ENCODE results near the gene EFHD2.
A peak's percentile ranks its signal among the peaks of the same experiment; 100 is the strongest.
"Not testable (repeated sequence)": the region's sequence is repeated elsewhere in the genome, so short reads cannot be mapped to it uniquely, and the experiment has no call there.

The EFHD2 gene, protein sequence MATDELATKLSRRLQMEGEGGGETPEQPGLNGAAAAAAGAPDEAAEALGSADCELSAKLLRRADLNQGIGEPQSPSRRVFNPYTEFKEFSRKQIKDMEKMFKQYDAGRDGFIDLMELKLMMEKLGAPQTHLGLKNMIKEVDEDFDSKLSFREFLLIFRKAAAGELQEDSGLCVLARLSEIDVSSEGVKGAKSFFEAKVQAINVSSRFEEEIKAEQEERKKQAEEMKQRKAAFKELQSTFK

DNA sequence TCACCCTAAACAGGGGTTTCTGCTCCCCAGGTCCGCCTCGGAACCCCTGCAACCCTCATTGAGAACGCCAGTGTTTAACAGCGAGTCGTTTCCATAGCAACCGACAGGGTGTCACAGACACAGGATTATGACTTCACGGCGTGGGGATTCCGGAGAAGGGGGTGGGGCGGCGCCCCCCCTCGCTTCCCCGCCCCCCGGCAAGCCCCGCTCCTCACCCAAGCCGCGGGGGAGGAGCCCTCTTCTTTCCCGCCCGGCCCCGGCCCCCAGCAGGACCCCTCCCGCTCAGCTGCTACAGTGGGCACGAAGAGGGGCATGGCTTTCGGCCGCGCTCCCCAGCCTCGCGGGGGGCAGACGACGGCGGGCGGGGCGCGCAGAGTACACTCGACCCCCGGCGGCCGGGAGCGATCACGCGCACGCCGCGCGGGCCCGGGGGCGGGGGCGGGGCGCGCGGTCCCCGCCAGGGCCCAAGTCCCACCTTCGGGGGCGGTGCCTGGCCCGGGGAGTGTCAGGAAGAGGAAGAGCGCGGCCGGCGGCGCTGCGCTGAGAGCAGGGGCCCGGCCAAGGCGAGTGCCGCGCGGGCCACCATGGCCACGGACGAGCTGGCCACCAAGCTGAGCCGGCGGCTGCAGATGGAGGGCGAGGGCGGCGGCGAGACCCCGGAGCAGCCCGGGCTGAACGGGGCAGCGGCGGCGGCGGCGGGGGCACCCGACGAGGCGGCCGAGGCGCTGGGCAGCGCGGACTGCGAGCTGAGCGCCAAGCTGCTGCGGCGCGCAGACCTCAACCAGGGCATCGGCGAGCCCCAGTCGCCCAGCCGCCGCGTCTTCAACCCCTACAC, at the start of gene EFHD2:
TSS of gene EFHD2 (plus strand) at position 501 of the 835 bp plus-strand sequence. CDS start at position 585, 84 bp downstream.
- DNase-seq (ENCODE audit: low spot score) = peak; percentile 93

DNA sequence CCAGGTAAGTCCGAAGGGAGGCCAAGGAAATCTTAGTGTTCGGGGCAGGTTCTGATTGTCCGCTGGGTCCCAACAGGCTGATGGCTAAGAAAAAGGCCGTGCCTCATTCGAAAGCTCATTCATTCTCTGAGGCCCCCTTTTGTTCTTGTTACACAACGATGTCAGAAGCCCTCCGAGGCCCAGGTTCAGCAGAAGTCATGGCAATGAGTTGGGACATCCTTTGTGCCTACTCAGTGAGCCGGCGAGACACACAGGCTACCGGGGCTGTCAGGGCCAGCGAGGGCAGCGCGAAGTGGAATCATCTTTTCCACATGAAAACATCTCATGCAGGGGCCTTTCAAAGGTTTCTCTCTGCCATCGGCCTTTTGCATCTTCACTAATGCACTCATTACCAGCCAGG, 49.0 kb upstream of the EFHD2 start:
- DNase-seq (ENCODE audit: low spot score) = no peak

DNA sequence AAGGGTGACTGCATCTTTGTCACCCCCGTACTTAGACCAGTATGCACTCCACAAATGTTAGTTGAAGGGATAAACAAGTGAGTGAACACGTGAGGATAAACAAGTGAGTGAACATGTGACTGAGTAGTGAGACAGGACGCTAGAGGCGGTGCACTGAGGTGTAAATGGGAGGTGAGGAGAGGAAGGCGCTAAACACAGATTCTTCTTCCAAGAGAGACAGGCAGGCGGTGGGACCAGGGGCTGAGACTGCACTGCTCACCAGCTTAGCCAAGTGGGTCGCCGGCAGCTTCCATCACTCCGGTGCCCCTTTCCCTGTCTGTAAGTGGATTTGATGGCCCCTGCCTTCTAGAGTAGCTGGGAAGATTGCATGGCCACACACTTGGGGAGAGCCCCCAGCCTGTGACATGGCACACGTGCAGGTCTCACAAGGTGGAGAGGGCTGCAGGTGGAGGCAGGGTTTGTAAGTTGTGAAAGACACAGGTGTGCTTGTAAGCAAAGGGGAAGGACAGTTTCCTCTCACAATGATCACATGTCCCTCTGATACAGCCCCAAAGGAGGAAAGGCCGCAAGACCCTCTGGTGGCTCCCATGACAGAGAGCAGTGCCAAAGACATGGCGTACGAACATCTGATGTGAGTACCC, 47.5 kb upstream of the EFHD2 start:
- no peak for DNase-seq (ENCODE audit: low spot score)

DNA sequence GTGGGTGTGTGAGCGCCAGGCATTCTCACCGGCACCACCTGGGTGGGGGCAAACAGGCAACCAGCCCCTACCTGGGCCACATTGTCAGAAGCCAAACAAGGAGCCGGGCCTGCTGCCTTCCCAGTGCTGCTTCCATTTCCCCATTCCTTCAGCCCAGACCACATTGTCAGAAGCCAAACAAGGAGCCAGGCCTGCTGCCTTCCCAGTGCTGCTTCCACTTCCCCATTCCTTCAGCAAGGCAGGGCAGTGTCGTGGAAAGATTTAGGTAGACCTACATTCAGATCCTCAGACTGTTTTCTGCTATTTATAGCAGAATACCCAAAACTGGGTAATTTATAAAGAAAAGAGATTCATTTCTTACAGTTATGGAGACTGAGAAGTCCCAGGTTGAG, 47.0 kb upstream of the EFHD2 start:
- DNase-seq (ENCODE audit: low spot score) = no peak

DNA sequence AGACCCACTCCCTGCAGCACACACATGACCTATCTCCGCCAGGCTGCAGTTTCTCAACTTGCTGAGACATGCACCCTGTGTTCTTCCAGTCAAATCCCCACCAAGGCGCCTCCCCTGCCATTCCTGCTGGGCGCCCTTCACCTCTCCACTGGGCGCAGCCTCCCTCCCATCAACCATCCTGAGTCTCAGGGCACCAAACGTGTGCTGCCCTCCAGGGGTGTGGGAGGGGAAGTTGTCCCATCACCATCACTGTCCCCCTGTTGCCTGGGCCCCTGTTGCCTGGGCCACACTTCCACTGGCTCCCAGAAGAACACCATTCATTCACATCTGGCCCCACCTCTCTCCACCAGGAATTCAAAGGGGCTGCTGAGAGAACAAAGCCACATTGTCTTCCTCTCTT, 44.9 kb upstream of the EFHD2 start:
- no peak for DNase-seq (ENCODE audit: low spot score)

DNA sequence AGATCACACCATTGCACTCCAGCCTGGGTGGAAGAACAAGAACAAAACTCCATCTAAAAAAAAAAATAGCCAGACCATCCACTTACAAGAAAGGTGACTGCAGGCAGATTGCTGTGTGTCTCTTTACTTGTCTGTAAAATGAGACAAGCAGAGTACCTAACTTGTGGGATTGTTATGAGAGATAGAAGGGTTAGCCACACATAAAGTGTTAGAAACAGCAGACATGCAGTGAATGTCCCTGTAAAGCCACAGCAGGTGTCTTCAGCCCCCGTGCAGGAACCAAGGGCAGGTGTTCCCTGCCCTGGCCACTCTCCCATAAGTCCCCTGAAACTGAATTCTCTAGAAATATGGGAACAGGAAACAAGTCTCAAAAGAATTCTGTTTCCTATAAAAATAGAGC, 40.8 kb upstream of the EFHD2 start:
- no peak for DNase-seq (ENCODE audit: low spot score)

DNA sequence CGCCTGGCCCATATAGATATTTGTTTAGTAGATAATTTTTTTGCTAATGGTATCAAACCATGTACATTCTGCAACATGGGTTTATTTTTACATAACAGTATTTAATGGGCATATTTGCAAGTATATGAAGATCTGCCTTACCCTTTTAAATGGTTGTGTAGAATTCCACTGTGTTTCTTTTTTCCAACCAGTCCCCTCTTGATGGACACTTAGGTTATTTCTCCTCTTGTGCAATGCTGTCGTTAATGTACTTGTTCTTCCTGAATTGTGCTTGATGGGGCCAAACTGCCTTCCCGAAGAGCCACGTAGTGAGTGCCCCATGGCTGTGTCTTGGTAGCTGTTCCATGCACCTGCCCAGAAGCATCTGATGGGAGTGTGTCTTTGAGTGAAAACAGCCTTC, 39.4 kb upstream of the EFHD2 start:
- DNase-seq (ENCODE audit: low spot score) = no peak

DNA sequence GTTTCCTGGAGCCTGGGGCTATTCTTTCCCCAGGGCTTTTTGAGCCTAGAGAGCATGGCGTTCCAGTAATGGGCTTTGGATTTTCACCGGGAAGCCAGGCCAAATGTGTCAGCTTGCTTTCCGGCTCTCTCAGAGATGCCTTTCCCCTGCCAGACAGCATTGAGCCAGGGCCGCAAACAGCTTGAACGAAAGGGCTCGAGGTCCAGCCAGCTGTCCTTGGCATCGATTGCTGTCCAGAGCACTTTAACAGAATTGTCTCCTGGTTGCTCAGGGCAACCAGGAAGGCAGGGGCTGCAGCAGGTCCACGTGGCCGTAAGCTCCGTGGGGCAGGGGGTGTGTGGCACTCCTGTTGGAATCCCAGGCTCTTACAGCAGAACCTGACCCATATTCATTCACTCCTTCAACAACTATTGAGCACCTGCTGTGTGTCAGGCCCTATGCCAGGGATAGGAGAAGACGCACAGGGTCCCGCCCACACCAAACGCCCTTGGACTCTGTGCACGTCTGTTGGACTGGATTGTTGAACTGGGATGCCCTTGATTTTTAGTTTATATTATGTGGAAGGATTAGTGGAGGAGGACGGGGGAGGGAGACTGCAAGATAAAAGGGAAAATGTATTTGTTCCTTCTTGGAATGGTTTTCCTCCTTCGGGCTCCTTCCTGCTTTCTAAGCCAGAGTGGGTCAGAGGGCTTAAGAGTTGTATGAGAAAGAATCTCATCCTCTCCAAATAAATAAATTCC, 38.7 kb upstream of the EFHD2 start:
- DNase-seq (ENCODE audit: low spot score) = no peak

DNA sequence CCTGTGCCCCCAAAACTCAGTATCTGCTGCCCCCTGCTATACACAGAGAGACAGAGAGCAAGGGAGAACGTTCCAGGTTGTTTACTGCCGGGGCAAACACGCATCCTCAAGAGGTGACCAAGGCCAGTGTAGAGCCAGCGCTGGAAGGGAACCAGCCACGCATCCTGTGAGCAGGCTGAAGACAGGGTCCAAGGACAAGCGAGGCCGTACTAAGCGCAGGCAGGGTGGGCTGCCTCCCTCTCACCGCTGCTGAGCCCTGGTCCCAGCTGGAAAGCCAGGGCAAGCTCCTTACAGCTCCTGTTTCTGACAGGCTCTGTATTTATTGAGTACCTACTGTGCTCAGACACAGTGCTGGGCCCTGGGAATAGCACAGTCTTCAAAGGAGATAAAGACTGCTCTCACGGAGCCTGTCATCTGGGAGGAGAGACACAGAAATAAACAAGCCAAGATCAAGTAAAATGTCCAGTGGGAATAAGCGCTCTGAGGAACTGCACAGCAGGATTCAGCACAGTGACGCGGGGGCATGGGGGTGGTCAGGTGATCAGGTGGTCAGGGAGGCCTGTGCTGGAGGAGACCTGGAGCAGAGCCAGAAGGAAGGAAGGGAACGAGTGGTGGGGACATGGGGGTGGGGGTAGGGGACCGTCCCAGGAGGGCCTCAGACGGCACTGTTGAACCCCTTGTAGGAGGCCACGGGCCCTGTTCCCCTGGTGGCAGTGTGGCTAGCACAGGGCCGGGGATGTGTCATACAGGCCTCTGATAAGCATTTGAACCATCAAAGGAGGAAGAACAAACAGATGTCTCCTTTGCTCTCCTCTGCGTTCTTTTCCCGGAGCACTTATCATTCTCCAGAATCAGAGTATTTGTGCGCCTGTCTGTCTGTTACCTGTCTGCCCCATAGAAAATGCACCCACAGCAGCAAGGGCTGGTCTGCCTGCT, 37.8 kb upstream of the EFHD2 start:
- DNase-seq (ENCODE audit: low spot score) = no peak

DNA sequence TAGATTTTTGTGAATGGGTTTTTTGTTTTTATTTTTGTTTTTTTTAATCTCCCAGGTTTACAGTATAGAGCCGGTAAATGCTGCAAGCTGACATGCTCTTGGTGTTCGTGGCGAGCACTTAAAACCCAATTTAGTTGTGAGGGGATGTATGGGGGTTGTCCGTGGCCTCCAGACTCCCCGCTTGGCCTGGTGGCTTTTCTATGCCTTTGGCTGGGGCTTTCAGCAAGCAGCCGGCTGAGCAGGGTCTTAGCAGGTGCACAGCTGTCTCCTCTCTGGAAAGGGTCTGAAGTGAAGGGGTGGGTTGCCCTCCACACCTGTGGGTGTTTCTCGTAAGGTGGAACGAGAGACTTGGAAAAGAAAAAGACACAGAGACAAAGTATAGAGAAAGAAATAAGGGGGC, 31.0 kb upstream of the EFHD2 start:
- no peak for DNase-seq (ENCODE audit: low spot score)

DNA sequence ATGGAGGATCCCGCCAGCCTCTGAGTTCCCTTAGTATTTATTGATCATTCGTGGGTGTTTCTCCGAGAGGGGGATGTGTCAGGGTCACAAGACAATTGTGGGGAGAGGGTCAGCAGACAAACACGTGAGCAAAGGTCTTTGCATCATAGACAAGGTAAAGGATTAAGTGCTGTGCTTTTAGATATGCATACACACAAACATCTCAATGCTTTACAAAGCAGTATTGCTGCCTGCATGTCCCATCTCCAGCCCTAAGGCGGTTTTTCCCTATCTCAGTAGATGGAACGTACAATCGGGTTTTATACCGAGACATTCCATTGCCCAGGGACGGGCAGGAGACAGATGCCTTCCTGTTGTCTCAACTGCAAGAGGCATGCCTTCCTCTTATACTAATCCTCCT, 30.5 kb upstream of the EFHD2 start:
- DNase-seq (ENCODE audit: low spot score) = not testable (repeated sequence)

DNA sequence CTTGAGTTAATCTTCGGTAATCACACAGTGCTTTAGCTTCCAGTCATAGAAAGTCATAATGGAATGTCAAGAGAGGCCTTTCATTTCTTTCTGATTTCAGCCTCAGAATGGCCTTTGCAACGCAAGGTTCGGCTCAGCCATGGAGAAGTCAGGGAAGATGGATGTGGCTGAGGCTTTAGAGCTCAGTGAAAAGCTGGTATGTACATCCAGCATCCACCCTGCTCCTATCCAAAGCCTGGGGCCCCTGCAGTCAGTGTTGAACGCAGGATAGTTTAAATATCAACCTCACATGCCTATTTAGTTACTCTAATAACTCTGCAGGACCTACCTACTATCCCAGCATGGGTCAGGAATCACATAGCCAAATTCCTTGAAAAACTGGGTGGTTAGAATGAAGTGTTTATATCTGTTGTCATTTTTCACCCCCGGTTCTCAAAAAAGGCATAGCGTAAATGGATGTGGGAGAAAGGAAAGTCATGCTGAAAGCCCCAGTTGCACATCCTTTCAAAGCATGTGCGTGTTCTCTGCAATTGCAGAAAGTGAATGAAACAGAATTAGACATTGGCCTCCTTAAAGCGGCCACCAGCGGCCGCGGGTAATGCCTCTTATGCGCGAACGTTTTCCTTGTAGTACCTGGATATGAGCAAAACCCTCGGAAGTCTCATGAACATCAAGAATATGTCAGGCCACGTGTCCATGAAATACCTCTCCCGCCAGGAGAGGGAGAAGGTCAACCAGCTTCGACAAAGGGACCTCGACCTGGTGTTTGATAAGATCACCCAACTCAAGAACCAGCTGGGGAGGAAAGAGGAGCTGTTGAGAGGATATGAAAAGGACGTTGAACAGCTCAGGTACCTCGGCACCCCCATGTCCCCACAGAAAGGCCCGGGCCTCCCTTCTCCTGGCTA, 28.8 kb upstream of the EFHD2 start:
- DNase-seq (ENCODE audit: low spot score) = no peak

DNA sequence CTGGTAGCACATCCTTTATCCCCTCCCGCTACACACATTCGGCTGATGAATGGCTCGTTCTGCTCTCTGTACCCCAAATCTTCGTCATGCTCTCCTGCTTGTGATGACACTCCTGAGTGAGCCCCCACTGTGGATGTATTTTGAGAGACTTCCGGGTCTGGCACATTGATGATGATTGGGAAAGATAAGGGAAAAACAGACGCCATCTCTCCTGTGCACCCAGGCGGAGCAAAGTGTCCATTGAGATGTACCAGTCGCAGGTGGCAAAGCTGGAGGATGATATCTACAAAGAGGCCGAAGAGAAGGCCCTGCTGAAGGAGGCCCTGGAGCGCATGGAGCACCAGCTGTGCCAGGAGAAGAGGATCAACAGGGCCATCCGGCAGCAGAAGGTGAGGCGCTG, 27.9 kb upstream of the EFHD2 start:
- DNase-seq (ENCODE audit: low spot score) = no peak

DNA sequence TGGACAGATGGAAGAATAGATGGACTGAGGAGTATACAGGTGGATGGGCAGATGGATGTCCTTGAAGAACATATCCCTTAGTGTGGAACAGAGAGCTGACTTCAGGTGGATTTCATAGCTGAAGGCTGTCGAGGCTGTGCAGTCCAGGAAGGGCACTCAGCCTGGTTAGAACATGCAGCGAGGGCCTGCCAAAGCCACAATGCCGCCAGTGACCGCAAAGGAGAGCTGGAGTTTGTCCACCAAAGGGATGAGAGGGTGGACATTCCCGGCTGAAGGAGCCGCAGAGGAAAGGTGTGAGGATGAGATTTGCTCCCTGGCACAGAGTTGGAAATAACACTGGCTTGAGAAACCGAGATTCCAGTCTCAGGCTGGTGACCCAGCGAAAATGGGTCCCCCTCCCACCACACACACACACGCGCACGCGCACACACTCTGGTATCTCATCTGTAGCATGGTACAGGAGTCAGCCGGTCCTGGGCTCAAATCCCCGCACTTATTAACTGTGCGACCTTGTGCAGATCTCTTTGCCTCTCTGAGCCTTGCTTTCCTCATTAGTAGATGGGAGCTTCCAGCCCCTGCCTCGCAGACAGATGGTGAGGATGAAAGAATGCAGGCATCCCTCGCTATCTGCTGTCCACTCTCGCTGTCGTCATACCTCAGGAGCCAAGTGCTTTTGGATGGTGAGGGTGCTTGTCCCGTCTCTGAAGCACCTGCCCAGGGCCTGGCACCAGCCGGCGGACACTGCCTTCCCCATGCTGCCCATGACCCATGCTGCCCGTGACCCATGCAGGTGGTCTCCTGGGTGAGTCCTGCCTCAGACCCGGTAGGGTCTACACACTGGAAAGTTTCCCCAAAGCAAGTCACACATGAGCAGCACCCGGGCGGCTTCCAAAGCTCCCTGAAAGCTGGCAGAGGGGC, 26.8 kb upstream of the EFHD2 start:
- no peak for DNase-seq (ENCODE audit: low spot score)

DNA sequence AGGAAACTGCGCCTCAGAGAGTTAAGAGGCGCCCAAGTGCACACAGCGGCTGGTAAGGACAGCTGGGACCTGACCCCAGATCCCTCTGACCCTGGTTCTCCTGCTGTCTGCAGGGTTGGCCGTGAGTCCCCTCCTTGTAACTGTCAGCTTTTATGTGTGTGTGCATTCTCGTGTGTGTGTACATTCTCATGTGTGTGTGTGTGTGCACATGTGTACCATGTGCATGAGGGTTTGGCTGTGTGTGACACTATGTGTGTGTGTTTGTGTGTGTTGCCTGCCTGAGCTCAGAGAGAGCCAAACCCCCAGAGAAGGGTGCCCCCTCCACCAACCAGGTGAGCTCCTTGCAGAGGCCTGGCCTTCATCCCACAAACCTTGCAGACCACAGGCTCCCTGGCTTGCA, 25.9 kb upstream of the EFHD2 start:
- DNase-seq (ENCODE audit: low spot score) = no peak

DNA sequence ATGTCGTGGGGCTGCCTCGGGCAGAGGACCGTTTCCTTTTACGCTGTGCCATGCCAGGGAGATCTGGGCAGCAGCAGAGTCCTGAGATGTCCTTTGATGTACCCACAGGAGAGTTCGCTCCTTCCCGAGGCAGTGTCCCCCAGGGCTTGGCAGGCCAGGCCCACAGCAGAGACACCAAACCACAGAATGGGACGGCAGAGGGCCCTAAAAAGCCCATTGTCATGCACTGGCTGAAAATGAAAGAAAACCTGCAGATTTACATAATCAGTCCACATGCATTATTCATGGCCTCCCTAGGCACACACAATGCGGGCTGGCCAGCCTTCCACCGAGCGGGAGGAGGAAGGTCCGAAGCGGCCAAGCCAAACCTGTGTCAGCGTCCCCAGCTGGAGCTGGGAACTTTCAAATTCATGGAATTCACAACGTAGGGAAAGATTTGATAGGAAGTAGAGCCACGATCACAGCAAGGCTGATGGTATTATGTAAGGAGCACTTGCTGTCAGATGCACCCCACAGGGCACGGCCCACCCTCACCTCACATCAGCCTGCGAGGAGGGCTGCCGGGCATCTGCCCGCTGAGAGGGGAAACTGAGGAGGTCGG, 25.3 kb upstream of the EFHD2 start:
- DNase-seq (ENCODE audit: low spot score) = no peak

DNA sequence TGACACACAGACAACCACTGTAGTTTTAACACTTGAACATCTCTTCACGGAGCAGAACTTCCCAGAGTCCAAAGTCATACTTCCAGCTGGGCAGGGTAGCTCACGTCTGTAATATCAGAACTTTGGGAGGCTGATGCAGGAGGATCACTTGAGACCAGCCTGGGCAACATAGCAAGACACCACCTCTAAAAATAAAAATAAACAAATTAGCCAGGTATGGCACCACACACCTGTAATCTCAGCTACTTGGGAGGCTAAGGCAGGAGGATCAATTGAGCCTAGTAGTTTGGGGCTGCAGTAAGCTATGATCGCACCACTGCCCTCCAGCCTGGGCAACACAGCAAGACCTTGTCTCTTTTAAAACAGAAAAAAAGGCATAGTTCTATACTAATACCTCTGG, 24.3 kb upstream of the EFHD2 start:
- no peak for DNase-seq (ENCODE audit: low spot score)

DNA sequence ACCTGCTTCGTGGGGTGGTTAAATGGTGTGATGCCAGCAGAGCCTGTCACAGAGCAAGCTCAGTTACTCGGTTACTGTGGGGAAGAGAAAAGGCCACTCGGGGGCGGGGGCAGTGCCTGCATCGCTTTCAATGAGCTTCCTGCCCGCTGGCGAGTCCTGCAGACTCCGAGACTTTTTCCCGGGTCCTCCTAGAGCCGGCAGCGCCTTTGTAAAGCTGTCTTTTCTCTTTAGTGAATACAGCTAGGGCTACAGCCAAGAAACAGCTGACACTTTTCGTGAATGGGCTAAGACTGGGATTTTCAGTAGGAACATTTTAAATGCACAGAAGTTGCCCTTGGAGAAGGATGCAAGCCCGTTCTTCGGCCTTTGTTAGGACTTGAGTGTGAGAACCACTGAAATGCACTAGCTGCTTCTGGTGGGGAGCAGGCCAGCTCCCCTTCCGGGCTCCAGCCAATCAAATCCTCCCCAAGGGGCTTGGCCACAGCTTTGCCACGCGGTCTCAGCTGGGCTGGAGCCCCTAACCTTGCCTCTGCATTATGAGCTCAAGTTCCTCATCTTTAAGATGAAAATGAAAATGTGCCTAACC, 23.4 kb upstream of the EFHD2 start:
- no peak for DNase-seq (ENCODE audit: low spot score)
